Measurements from ENCODE around the gene MIS12. TPM values are rescaled to one million over a fixed set of nuclear protein-coding genes. Genes with fewer than 3 reads are reported as not detected.

MIS12 gene
- total RNA-seq, 1 experiment from 2014 or later: 22.6 TPM

- TF ChIP-seq FOXP1 (CRISPR knock-in tag; IDR thresholded peaks at IDR 0.05; ENCODE audit: borderline replicate concordance): no peak
- TF ChIP-seq ZNF219 (CRISPR knock-in tag; IDR thresholded peaks at IDR 0.05; ENCODE audit: borderline replicate concordance): no peak
- TF ChIP-seq, protein P1, sequence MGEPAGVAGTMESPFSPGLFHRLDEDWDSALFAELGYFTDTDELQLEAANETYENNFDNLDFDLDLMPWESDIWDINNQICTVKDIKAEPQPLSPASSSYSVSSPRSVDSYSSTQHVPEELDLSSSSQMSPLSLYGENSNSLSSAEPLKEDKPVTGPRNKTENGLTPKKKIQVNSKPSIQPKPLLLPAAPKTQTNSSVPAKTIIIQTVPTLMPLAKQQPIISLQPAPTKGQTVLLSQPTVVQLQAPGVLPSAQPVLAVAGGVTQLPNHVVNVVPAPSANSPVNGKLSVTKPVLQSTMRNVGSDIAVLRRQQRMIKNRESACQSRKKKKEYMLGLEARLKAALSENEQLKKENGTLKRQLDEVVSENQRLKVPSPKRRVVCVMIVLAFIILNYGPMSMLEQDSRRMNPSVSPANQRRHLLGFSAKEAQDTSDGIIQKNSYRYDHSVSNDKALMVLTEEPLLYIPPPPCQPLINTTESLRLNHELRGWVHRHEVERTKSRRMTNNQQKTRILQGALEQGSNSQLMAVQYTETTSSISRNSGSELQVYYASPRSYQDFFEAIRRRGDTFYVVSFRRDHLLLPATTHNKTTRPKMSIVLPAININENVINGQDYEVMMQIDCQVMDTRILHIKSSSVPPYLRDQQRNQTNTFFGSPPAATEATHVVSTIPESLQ (CRISPR knock-in tag; IDR thresholded peaks at IDR 0.05): no peak
- no peak for TF ChIP-seq TCF7 (CRISPR knock-in tag; IDR thresholded peaks at IDR 0.05; ENCODE audit: low read depth)
- TF ChIP-seq ZNF416 (CRISPR knock-in tag; IDR thresholded peaks at IDR 0.05): no peak
- no peak for TF ChIP-seq ATF2 (CRISPR knock-in tag; IDR thresholded peaks at IDR 0.05; ENCODE audit: borderline replicate concordance, low read depth)
- no peak for TF ChIP-seq PRRX2 (CRISPR knock-in tag; IDR thresholded peaks at IDR 0.05)
- TF ChIP-seq GRHL2 (CRISPR knock-in tag; IDR thresholded peaks at IDR 0.05; ENCODE audit: insufficient replicate concordance, severe bottlenecking): no peak
- no peak for TF ChIP-seq KAT7 (CRISPR knock-in tag; IDR thresholded peaks at IDR 0.05; ENCODE audit: borderline replicate concordance)
Measured at GRCh38 chr17:5478992-5479391, 7.4 kb upstream of the MIS12 start (continued).

GRCh38 chr17:5480962-5481361 lies 5.4 kb upstream of the MIS12 start:
- POLR2A ChIA-PET: no interaction called here
- peaks cover 4% of the 10 kb centered on the region; the same call in 1 of the 2 replicates for H3K9me3 Mint-ChIP-seq
- TF ChIP-seq JUN (CRISPR knock-in tag; IDR thresholded peaks at IDR 0.05): no peak
- no peak for TF ChIP-seq ZNF423 (CRISPR knock-in tag; IDR thresholded peaks at IDR 0.05)
- TF ChIP-seq, protein P2, sequence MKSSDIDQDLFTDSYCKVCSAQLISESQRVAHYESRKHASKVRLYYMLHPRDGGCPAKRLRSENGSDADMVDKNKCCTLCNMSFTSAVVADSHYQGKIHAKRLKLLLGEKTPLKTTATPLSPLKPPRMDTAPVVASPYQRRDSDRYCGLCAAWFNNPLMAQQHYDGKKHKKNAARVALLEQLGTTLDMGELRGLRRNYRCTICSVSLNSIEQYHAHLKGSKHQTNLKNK (CRISPR knock-in tag; IDR thresholded peaks at IDR 0.05): no peak
- no peak for TF ChIP-seq MYBL2 (CRISPR knock-in tag; IDR thresholded peaks at IDR 0.05)
- TF ChIP-seq, protein P3, sequence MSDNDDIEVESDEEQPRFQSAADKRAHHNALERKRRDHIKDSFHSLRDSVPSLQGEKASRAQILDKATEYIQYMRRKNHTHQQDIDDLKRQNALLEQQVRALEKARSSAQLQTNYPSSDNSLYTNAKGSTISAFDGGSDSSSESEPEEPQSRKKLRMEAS (CRISPR knock-in tag; IDR thresholded peaks at IDR 0.05): no peak
- no peak for TF ChIP-seq SMAD4 (CRISPR knock-in tag; IDR thresholded peaks at IDR 0.05)
- TF ChIP-seq HMGA2 (CRISPR knock-in tag; IDR thresholded peaks at IDR 0.05): no peak
- TF ChIP-seq GTF2I (CRISPR knock-in tag; conservative IDR thresholded peaks at IDR 0.05): no peak
- TF ChIP-seq ZNF416 (CRISPR knock-in tag; IDR thresholded peaks at IDR 0.05): no peak
- no peak for TF ChIP-seq USF2 (CRISPR knock-in tag; IDR thresholded peaks at IDR 0.05)
- TF ChIP-seq SP1 (CRISPR knock-in tag; conservative IDR thresholded peaks at IDR 0.05): no peak
- no peak for TF ChIP-seq ZNF232 (CRISPR knock-in tag; IDR thresholded peaks at IDR 0.05)
- TF ChIP-seq PRRX2 (CRISPR knock-in tag; IDR thresholded peaks at IDR 0.05): no peak
- TF ChIP-seq E2F4 (CRISPR knock-in tag; IDR thresholded peaks at IDR 0.05; ENCODE audit: borderline replicate concordance, low read depth): no peak
- no peak for TF ChIP-seq ZNF512 (CRISPR knock-in tag; IDR thresholded peaks at IDR 0.05; ENCODE audit: borderline replicate concordance)
- H3K4me3 Mint-ChIP-seq: no peak overlapping the region
- H3K4me1 Mint-ChIP-seq: peaks cover 10% of the 10 kb centered on the region
- ATAC-seq: no peak
- CTCF ChIA-PET: interaction anchor here (0.6 kb wide), 1 partner anchor 11 kb away, joined by 4 read pairs; no protein-coding TSS in a partner anchor
- H3K27ac Mint-ChIP-seq: no peak overlapping the region
- H3K36me3 Mint-ChIP-seq: peaks cover 70% of the 10 kb centered on the region
- no peak for DNase-seq (ENCODE audit: low spot score)
- H3K27me3 Mint-ChIP-seq (ENCODE audit: low read depth): no peaks in the 10 kb centered on the region
